Measurements from ENCODE around the gene SLC29A2. TPM values are rescaled to one million over a fixed set of nuclear protein-coding genes. Genes with fewer than 3 reads are reported as not detected.

SLC29A2 gene
- total and polyA plus RNA-seq, 2 donors (not counting 3 experiments of a cell fraction or from before 2014, with no cell fraction given): 2.4 to 5.2 TPM

GRCh38 chr11:66330931-66331330 lies 40.6 kb downstream of the SLC29A2 start:
- Histone ChIP-seq H4K20me1 (replicated peaks; ENCODE audit: control insufficient read depth, extremely low read depth, insufficient read depth, low read length) (no peaks in the 10 kb centered on the region), H3K4me2 (ENCODE audit: insufficient read depth, low read length) (no peak overlapping the region), H3K9ac (replicated peaks; ENCODE audit: extremely low read depth, insufficient read depth, low read length) (no peak overlapping the region), H3K9me1 (replicated peaks; ENCODE audit: control insufficient read depth, extremely low read depth, insufficient read depth, low read length) (no peaks in the 10 kb centered on the region), H3K9me3 (replicated peaks; ENCODE audit: control insufficient read depth, insufficient read depth, low read length) (no peaks in the 10 kb centered on the region), H3K27me3 (ENCODE audit: control insufficient read depth in 2 of 2, insufficient read depth in 2 of 2, low read length in 2 of 2) (no peaks in the 10 kb centered on the region), H3K27ac (ENCODE audit: insufficient read depth, low read depth, low read length) (no peak overlapping the region), H3K36me3 (ENCODE audit: control insufficient read depth in 2 of 2, extremely low read depth in 1 of 2, insufficient read depth in 2 of 2, low read length in 2 of 2) (no peaks in the 10 kb centered on the region), H3K4me3 (replicated peaks in 1 of 3; ENCODE audit: insufficient read depth in 1 of 3, low read depth in 1 of 3, low read length in 3 of 3) (no peak overlapping the region), H3K79me2 (ENCODE audit: control insufficient read depth, insufficient read depth, low read length) (no peaks in the 10 kb centered on the region), H3K4me1 (ENCODE audit: control insufficient read depth, extremely low read depth, insufficient read depth, low read length) (peaks cover 14% of the 10 kb centered on the region), H2AFZ (ENCODE audit: low read depth, low read length) (no peak overlapping the region)
- TF ChIP-seq POLR2AphosphoS5 (IDR thresholded peaks at IDR 0.05; ENCODE audit: insufficient read depth, low read depth, low read length): no peak
- no peak for TF ChIP-seq JUN (IDR thresholded peaks at IDR 0.05; ENCODE audit: borderline replicate concordance, insufficient read depth, insufficient read length, low read depth)
- TF ChIP-seq FOS (IDR thresholded peaks at IDR 0.05; ENCODE audit: borderline replicate concordance, insufficient read depth, low read length): no peak
- no peak for TF ChIP-seq GATA2 (IDR thresholded peaks at IDR 0.05; ENCODE audit: insufficient read depth, insufficient read length, low read depth, low read length)
- TF ChIP-seq EZH2 (IDR thresholded peaks at IDR 0.05; ENCODE audit: borderline replicate concordance, low read depth, low read length, severe bottlenecking): no peak
- ChIA-PET POLR2A (no interaction called here), CTCF (interaction anchor here (8.7 kb wide), 1 partner anchor 17 kb away, joined by 225 read pairs; the partner anchor contains the start of gene CD248)
- intact Hi-C loops (cut with micrococcal nuclease): no loop called here
- DNase-seq (ENCODE audit: low read depth, low spot score) (no peak), FAIRE-seq (no peak)
- BruUV-seq (replicated peaks): no TSS peak
- dilution Hi-C loops (cut with MboI; ENCODE audit: extremely low pct_ligation_motif_present, low sequenced_read_pairs): no loop called here

GRCh38 chr11:66329165-66329673 lies 42.3 kb downstream of the SLC29A2 start:
- FAIRE-seq (no peak), DNase-seq (ENCODE audit: low read depth, low spot score) (no peak)
- peaks cover 7% of the 10 kb centered on the region for H3K4me1 ChIP-seq (ENCODE audit: control insufficient read depth, extremely low read depth, insufficient read depth, low read length)
- no peaks in the 10 kb centered on the region for H3K9me1 ChIP-seq (replicated peaks; ENCODE audit: control insufficient read depth, extremely low read depth, insufficient read depth, low read length)
- no peaks in the 10 kb centered on the region for H3K27me3 ChIP-seq (ENCODE audit: control insufficient read depth in 2 of 2, insufficient read depth in 2 of 2, low read length in 2 of 2)
- CTCF ChIA-PET: interaction anchor here (0.7 to 8.7 kb wide), 8 partner anchors 9 to 107 kb away, joined by 3 to 225 read pairs (median 4); partner anchors contain the start of genes CD248 and TMEM151A
- no peak overlapping the region for H3K4me3 ChIP-seq (replicated peaks in 1 of 3; ENCODE audit: insufficient read depth in 1 of 3, low read depth in 1 of 3, low read length in 3 of 3)
- H3K9ac ChIP-seq (replicated peaks; ENCODE audit: extremely low read depth, insufficient read depth, low read length): no peak overlapping the region
- H3K36me3 ChIP-seq (ENCODE audit: control insufficient read depth in 2 of 2, extremely low read depth in 1 of 2, insufficient read depth in 2 of 2, low read length in 2 of 2): no peaks in the 10 kb centered on the region
- no peaks in the 10 kb centered on the region for H3K79me2 ChIP-seq (ENCODE audit: control insufficient read depth, insufficient read depth, low read length)
- H3K9me3 ChIP-seq (replicated peaks; ENCODE audit: control insufficient read depth, insufficient read depth, low read length): no peaks in the 10 kb centered on the region
- dilution Hi-C loops (cut with MboI; ENCODE audit: extremely low pct_ligation_motif_present, low sequenced_read_pairs) (no loop called here), intact Hi-C loops (cut with micrococcal nuclease) (no loop called here)
- no peak overlapping the region for H3K27ac ChIP-seq (ENCODE audit: insufficient read depth, low read depth, low read length)
- H4K20me1 ChIP-seq (replicated peaks; ENCODE audit: control insufficient read depth, extremely low read depth, insufficient read depth, low read length): no peaks in the 10 kb centered on the region
- POLR2A ChIA-PET: no interaction called here
- no peak for TF ChIP-seq POLR2A (IDR thresholded peaks at IDR 0.05; ENCODE audit: low read depth, low read length)
- no peak for TF ChIP-seq POLR2AphosphoS5 (IDR thresholded peaks at IDR 0.05; ENCODE audit: insufficient read depth, low read depth, low read length)
- TF ChIP-seq MAX (IDR thresholded peaks at IDR 0.05; ENCODE audit: insufficient read depth, insufficient read length): no peak
- no peak for TF ChIP-seq JUN (IDR thresholded peaks at IDR 0.05; ENCODE audit: borderline replicate concordance, insufficient read depth, insufficient read length, low read depth)
- TF ChIP-seq GATA2 (IDR thresholded peaks at IDR 0.05; ENCODE audit: insufficient read depth, insufficient read length, low read depth, low read length): no peak
- no peak for TF ChIP-seq EZH2 (IDR thresholded peaks at IDR 0.05; ENCODE audit: borderline replicate concordance, low read depth, low read length, severe bottlenecking)
- no peak for TF ChIP-seq CTCF (IDR thresholded peaks at IDR 0.05; ENCODE audit: extremely low read depth in 1 of 2, insufficient read depth in 1 of 2, low read depth in 1 of 2, low read length in 2 of 2)
- TF ChIP-seq FOS (IDR thresholded peaks at IDR 0.05; ENCODE audit: borderline replicate concordance, insufficient read depth, low read length): no peak
- no peak for TF ChIP-seq MYC (IDR thresholded peaks at IDR 0.05; ENCODE audit: low read depth, low read length)
- no peak overlapping the region for H2AFZ ChIP-seq (ENCODE audit: low read depth, low read length)
- no peak overlapping the region for H3K4me2 ChIP-seq (ENCODE audit: insufficient read depth, low read length)
- BruUV-seq (replicated peaks): no TSS peak
